Neuron (in vitro differentiated cells): ENCODE data around the gene SIGLEC12.
"Not testable (repeated sequence)": the region's sequence is repeated elsewhere in the genome, so short reads cannot be mapped to it uniquely, and the experiment has no call there.

Experiments used
- H2AFZ ChIP-seq: one replicate; pipeline ENCODE4 v1.6.1; 2013; ENCODE audit warnings: low read depth, mild to moderate bottlenecking, inconsistent platforms, low read length, moderate library complexity
- H3K27me3 ChIP-seq: one replicate; pipeline ENCODE4 v1.6.1; 2013; ENCODE audit warnings: low read length; ENCODE audit not compliant: insufficient read depth
- H3K36me3 ChIP-seq: one replicate; pipeline ENCODE4 v1.6.1; 2013; ENCODE audit warnings: low read length; ENCODE audit not compliant: insufficient read depth
- H3K4me1 ChIP-seq: one replicate; pipeline ENCODE4 v1.6.1; 2013; ENCODE audit warnings: low read length; ENCODE audit not compliant: insufficient read depth
- H3K4me3 ChIP-seq: 2 replicates; pipeline ENCODE4 v1.5.1; 2013; ENCODE audit warnings: mild to moderate bottlenecking, low read length, moderate library complexity
- H3K9me3 ChIP-seq: one replicate; pipeline ENCODE4 v1.6.1; 2013; ENCODE audit warnings: low read length

The SIGLEC12 gene

GRCh38 chr19:51456541-51457290, 44.9 kb downstream of the SIGLEC12 start:
- peaks cover 2% of the 10 kb centered on the region for H3K4me1 ChIP-seq
- no peaks in the 10 kb centered on the region for H3K36me3 ChIP-seq
- peaks cover 32% of the 10 kb centered on the region for H3K27me3 ChIP-seq
- H3K4me3 ChIP-seq, result no peak overlapping the region
- no peaks in the 10 kb centered on the region for H3K9me3 ChIP-seq
- H2AFZ ChIP-seq, result no peak overlapping the region

GRCh38 chr19:51450730-51451307, 50.8 kb downstream of the SIGLEC12 start:
- no peaks in the 10 kb centered on the region for H3K36me3 ChIP-seq
- no peaks in the 10 kb centered on the region for H3K9me3 ChIP-seq
- peaks cover 16% of the 10 kb centered on the region for H3K27me3 ChIP-seq
- H3K4me3 ChIP-seq, result no peak overlapping the region
- H3K4me1 ChIP-seq, result no peaks in the 10 kb centered on the region
- no peak overlapping the region for H2AFZ ChIP-seq

- peaks cover 7% of the 10 kb centered on the region for H3K27me3 ChIP-seq
- H3K4me1 ChIP-seq, result no peaks in the 10 kb centered on the region
- no peaks in the 10 kb centered on the region for H3K9me3 ChIP-seq
- H3K36me3 ChIP-seq, result no peaks in the 10 kb centered on the region
- H2AFZ ChIP-seq, result no peak overlapping the region
- no peak overlapping the region for H3K4me3 ChIP-seq
These were observed 53.1 kb downstream of the SIGLEC12 start for GRCh38 chr19:51448411-51449016.

GRCh38 chr19:51448011-51448410, 53.6 kb downstream of the SIGLEC12 start:
- H3K36me3 ChIP-seq, result no peaks in the 10 kb centered on the region

GRCh38 chr19:51447510-51447909, 54.1 kb downstream of the SIGLEC12 start:
- not testable (repeated sequence) for H3K9me3 ChIP-seq, H3K36me3 ChIP-seq, H3K4me3 ChIP-seq, H3K27me3 ChIP-seq, H2AFZ ChIP-seq, H3K4me1 ChIP-seq

More at GRCh38 chr19:51448011-51448410, 53.6 kb downstream of the SIGLEC12 start:
- Histone ChIP-seq H3K4me1 (no peaks in the 10 kb centered on the region), H3K27me3 (peaks cover 7% of the 10 kb centered on the region), H3K9me3 (no peaks in the 10 kb centered on the region), H3K4me3 (no peak overlapping the region), H2AFZ (no peak overlapping the region)

GRCh38 chr19:51441410-51442390, 59.9 kb downstream of the SIGLEC12 start:
- Histone ChIP-seq H3K36me3 (no peaks in the 10 kb centered on the region), H3K4me3 (no peak overlapping the region), H3K9me3 (no peaks in the 10 kb centered on the region), H2AFZ (no peak overlapping the region), H3K4me1 (no peaks in the 10 kb centered on the region), H3K27me3 (peaks cover 24% of the 10 kb centered on the region)
